ENCODE data around the gene MSN. TPM values are rescaled to one million over a fixed set of nuclear protein-coding genes. Genes with fewer than 3 reads are reported as not detected.

The MSN gene
- polyA plus RNA-seq, 1 donor (not counting 4 experiments of a cell fraction or from before 2014, with no cell fraction given) = 421 TPM

GRCh38 chrX:65720381-65720964, 53.0 kb downstream of the MSN start:
- no peak for FAIRE-seq
- dilution Hi-C loops (cut with MboI; ENCODE audit: extremely low pct_ligation_motif_present, low sequenced_read_pairs) = no loop called here

DNA sequence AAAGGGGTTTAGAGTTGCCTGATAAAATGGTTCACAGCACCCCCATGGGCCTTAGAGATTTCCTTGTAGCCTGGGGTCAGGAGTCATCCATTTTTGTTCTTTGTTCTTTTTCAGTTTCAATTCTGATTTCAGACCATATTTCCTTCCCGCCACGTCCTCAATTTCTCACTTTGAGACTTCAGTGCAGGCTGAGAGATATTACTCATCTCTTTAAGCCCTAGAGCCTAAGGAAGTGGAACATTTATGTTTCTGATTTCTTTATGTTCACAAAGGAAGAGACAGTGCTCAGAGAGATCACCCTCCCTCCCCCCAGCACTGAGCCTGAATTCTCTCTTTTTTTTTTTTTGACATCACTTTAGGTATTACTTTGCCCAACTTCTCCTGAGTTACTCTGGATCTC, 56.3 kb downstream of the MSN start:
- dilution Hi-C loops (cut with MboI; ENCODE audit: extremely low pct_ligation_motif_present, low sequenced_read_pairs) = no loop called here
- Histone ChIP-seq H3K9me1 (ENCODE audit: control insufficient read depth, extremely low read depth, insufficient read depth, low read length) (no peaks in the 10 kb centered on the region), H3K9ac (ENCODE audit: control insufficient read depth, extremely low read depth, insufficient read depth, low read length) (no peak overlapping the region), H2AFZ (ENCODE audit: control insufficient read depth, low read length) (no peak overlapping the region), H3K4me2 (ENCODE audit: control insufficient read depth, extremely low read depth, insufficient read depth, low read depth, low read length) (no peak overlapping the region), H3K27me3 (ENCODE audit: control insufficient read depth, extremely low read depth, insufficient read depth, low read length) (no peaks in the 10 kb centered on the region), H4K20me1 (ENCODE audit: control insufficient read depth, extremely low read depth, insufficient read depth, low read length) (peaks cover 16% of the 10 kb centered on the region), H3K4me1 (ENCODE audit: control insufficient read depth, extremely low read depth, insufficient read depth, low read length) (no peaks in the 10 kb centered on the region), H3K36me3 (ENCODE audit: control insufficient read depth in 2 of 2, extremely low read depth in 1 of 2, insufficient read depth in 2 of 2, low read length in 2 of 2) (peaks cover 4 to 7% of the 10 kb centered on the region in 2 experiments), H3K4me3 (ENCODE audit: control insufficient read depth in 2 of 3, extremely low read depth in 1 of 3, insufficient read depth in 2 of 3, low read depth in 1 of 3, low read length in 3 of 3) (no peak overlapping the region), H3K79me2 (ENCODE audit: control insufficient read depth, insufficient read depth, low read length) (peaks cover 63% of the 10 kb centered on the region), H3K9me3 (ENCODE audit: control insufficient read depth, low read depth, low read length) (no peaks in the 10 kb centered on the region), H3K27ac (ENCODE audit: control insufficient read depth, insufficient read depth, low read length) (peak overlapping the region; percentile 18)
- FAIRE-seq (no peak), DNase-seq (ENCODE audit: low read depth, low spot score) (no peak)
- TF ChIP-seq, protein P1, sequence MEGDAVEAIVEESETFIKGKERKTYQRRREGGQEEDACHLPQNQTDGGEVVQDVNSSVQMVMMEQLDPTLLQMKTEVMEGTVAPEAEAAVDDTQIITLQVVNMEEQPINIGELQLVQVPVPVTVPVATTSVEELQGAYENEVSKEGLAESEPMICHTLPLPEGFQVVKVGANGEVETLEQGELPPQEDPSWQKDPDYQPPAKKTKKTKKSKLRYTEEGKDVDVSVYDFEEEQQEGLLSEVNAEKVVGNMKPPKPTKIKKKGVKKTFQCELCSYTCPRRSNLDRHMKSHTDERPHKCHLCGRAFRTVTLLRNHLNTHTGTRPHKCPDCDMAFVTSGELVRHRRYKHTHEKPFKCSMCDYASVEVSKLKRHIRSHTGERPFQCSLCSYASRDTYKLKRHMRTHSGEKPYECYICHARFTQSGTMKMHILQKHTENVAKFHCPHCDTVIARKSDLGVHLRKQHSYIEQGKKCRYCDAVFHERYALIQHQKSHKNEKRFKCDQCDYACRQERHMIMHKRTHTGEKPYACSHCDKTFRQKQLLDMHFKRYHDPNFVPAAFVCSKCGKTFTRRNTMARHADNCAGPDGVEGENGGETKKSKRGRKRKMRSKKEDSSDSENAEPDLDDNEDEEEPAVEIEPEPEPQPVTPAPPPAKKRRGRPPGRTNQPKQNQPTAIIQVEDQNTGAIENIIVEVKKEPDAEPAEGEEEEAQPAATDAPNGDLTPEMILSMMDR (optimal IDR thresholded peaks at IDR 0.05 in 1 of 3, IDR thresholded peaks at IDR 0.05 in 1 of 3, conservative IDR thresholded peaks at IDR 0.05 in 1 of 3; ENCODE audit: extremely low read depth in 1 of 3, insufficient read depth in 2 of 3, low read length in 3 of 3) = no peak
- TF ChIP-seq EZH2 (IDR thresholded peaks at IDR 0.05; ENCODE audit: low read length) = no peak

More at GRCh38 chrX:65720381-65720964, 53.0 kb downstream of the MSN start:
- no peak overlapping the region for H3K9ac ChIP-seq (ENCODE audit: control insufficient read depth, extremely low read depth, insufficient read depth, low read length)
- H3K9me1 ChIP-seq (ENCODE audit: control insufficient read depth, extremely low read depth, insufficient read depth, low read length) = no peaks in the 10 kb centered on the region
- H3K27me3 ChIP-seq (ENCODE audit: control insufficient read depth, extremely low read depth, insufficient read depth, low read length) = no peaks in the 10 kb centered on the region
- no peak for DNase-seq (ENCODE audit: low read depth, low spot score)
- no peak overlapping the region for H3K4me2 ChIP-seq (ENCODE audit: control insufficient read depth, extremely low read depth, insufficient read depth, low read depth, low read length)
- no peak overlapping the region for H2AFZ ChIP-seq (ENCODE audit: control insufficient read depth, low read length)
- H3K4me3 ChIP-seq (ENCODE audit: control insufficient read depth in 2 of 3, extremely low read depth in 1 of 3, insufficient read depth in 2 of 3, low read depth in 1 of 3, low read length in 3 of 3) = no peak overlapping the region
- TF ChIP-seq, protein P1 (optimal IDR thresholded peaks at IDR 0.05 in 1 of 3, IDR thresholded peaks at IDR 0.05 in 1 of 3, conservative IDR thresholded peaks at IDR 0.05 in 1 of 3; ENCODE audit: extremely low read depth in 1 of 3, insufficient read depth in 2 of 3, low read length in 3 of 3) = no peak
- no peak for TF ChIP-seq EZH2 (IDR thresholded peaks at IDR 0.05; ENCODE audit: low read length)
- peaks cover 8 to 11% of the 10 kb centered on the region in 2 experiments for H3K36me3 ChIP-seq (ENCODE audit: control insufficient read depth in 2 of 2, extremely low read depth in 1 of 2, insufficient read depth in 2 of 2, low read length in 2 of 2)
- peaks cover 74% of the 10 kb centered on the region for H3K79me2 ChIP-seq (ENCODE audit: control insufficient read depth, insufficient read depth, low read length)
- H3K4me1 ChIP-seq (ENCODE audit: control insufficient read depth, extremely low read depth, insufficient read depth, low read length) = no peaks in the 10 kb centered on the region
- H3K9me3 ChIP-seq (ENCODE audit: control insufficient read depth, low read depth, low read length) = no peaks in the 10 kb centered on the region
- H4K20me1 ChIP-seq (ENCODE audit: control insufficient read depth, extremely low read depth, insufficient read depth, low read length) = peaks cover 17% of the 10 kb centered on the region
- no peak overlapping the region for H3K27ac ChIP-seq (ENCODE audit: control insufficient read depth, insufficient read depth, low read length)

All from keratinocyte (primary cell).